PC-9 (cell line): ENCODE measurements around the gene MYBBP1A.

Experiments used
- EZH2 ChIP-seq: fragments of 200-600 bp; sonication (generic); IDR thresholded peaks from 2 replicates; pipeline ENCODE4 v1.8.0; 2017; ENCODE audit warnings: antibody characterized with exemption, low read depth
- TF ChIP-seq, protein P1 (sequence below): fragments of 200-600 bp; sonication (generic); conservative IDR thresholded peaks from 2 replicates; pipeline ENCODE4 v1.6.1; 2017; ENCODE audit warnings: mixed run types, antibody characterized with exemption, mild to moderate bottlenecking, moderate library complexity

DNA sequence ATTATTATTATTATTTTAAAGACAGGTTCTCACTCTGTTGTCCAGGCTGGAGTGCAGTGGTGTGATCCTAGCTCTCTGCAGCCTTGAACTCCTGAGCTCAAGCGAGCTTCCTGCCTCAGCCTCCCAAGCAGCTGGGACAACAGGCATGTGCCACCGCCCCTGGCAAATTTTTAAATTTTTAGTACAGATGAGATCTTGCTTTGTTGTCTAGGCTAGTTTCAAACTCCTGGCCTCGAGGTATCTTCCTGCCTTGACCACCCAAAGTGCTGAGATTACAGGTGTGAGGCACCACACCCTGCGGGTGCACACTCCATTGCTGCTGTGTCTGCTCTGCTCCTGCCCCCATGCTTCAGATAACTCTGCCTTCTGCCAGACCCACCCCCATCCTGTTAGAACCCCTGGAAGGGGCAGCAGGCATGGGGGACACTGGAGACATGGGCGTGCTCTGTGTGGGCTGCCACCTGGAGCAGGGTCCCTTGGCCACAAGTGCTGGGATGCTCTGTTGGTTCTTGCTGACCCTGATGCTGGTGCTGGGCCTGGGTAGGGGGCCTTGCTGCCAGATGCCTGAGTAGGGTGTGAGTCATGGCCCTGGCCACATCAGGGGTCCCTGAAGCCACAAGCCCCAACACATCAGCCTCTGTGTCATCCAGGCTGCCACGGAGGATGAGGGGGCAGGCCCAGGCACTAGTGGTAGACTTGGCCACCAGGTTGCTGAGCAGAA lies 2.6 kb upstream of the MYBBP1A start:
- TF ChIP-seq, protein P1, sequence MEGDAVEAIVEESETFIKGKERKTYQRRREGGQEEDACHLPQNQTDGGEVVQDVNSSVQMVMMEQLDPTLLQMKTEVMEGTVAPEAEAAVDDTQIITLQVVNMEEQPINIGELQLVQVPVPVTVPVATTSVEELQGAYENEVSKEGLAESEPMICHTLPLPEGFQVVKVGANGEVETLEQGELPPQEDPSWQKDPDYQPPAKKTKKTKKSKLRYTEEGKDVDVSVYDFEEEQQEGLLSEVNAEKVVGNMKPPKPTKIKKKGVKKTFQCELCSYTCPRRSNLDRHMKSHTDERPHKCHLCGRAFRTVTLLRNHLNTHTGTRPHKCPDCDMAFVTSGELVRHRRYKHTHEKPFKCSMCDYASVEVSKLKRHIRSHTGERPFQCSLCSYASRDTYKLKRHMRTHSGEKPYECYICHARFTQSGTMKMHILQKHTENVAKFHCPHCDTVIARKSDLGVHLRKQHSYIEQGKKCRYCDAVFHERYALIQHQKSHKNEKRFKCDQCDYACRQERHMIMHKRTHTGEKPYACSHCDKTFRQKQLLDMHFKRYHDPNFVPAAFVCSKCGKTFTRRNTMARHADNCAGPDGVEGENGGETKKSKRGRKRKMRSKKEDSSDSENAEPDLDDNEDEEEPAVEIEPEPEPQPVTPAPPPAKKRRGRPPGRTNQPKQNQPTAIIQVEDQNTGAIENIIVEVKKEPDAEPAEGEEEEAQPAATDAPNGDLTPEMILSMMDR: no peak
- no peak for TF ChIP-seq EZH2
